ENCODE results near the gene CDH20. TPM values are rescaled to one million over a fixed set of nuclear protein-coding genes. Genes with fewer than 3 reads are reported as not detected.

CDH20 gene
- total and polyA plus RNA-seq, 2 of the 13 experiments (the other 11 are each of a cell fraction or from before 2014, with no cell fraction given): not detected

DNA sequence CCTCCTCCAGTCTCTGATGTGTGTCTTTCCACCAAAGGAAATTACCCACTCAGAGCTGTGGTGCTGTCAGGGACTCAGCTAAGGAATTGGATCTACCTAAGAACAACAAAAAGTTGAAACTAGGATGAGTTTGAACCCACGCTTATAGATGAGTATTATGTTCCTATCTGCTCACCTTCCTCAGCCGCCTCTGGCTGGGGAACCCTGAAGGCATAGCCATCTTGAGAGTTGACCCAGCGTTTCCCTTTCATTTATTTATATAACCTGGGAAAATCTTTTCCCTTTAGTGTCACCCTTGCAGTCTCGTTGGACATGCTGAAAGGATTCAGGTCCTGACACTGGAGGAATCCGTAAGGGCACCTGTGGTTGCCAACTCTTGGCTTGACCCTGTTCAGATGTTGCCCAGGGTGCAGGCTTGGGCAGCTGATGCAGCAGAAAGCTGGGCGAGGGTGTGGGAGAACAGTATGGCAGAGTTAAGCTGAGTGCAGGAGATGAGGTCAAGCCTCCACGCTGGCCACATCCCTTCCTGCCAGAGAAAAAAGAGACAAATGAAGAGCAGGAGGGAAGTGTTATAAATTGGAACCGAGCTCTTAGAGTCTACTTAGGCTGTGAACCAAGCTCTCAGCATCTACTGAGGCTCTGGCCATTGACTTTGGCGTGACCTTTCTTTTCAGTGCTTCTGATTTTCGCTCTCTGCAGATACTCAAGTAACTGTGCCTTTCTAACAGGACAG lies 1.9 kb downstream of the CDH20 start:
- no peaks in the 10 kb centered on the region for H3K9me3 ChIP-seq (ENCODE audit: low read length)
- no TSS peak for BruUV-seq (replicated peaks)
- 9% methylated on average over 10 of the region's 10 CpGs for WGBS (ENCODE audit: low lambda C conversion rate)
- H3K27ac ChIP-seq (ENCODE audit: extremely low read length, insufficient read depth, low read length): no peak overlapping the region
- H3K9ac ChIP-seq (ENCODE audit: insufficient read depth, low read depth, low read length): no peak overlapping the region
- H3K4me3 ChIP-seq (replicated peaks in 1 of 3; ENCODE audit: insufficient read depth in 1 of 3, low read depth in 2 of 3, low read length in 3 of 3): no peak overlapping the region
- ChIA-PET POLR2A (no interaction called here), CTCF (ENCODE audit: low intra/inter-chr PET ratio, low total read pairs) (no interaction called here)
- no peak overlapping the region for H3K4me2 ChIP-seq (ENCODE audit: low read depth, low read length)
- TF ChIP-seq, protein P1, sequence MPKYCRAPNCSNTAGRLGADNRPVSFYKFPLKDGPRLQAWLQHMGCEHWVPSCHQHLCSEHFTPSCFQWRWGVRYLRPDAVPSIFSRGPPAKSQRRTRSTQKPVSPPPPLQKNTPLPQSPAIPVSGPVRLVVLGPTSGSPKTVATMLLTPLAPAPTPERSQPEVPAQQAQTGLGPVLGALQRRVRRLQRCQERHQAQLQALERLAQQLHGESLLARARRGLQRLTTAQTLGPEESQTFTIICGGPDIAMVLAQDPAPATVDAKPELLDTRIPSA (CRISPR knock-in tag; IDR thresholded peaks at IDR 0.05; ENCODE audit: borderline replicate concordance): no peak
- TF ChIP-seq RBFOX2 (IDR thresholded peaks at IDR 0.05; ENCODE audit: low read depth, low read length) (no peak), ZBTB1 (CRISPR knock-in tag; IDR thresholded peaks at IDR 0.05; ENCODE audit: borderline replicate concordance) (no peak), ZNF451 (CRISPR knock-in tag; IDR thresholded peaks at IDR 0.05) (no peak), ZNF781 (CRISPR knock-in tag; IDR thresholded peaks at IDR 0.05; ENCODE audit: borderline replicate concordance, not compliant biosample characterization) (no peak), ETV5 (CRISPR knock-in tag; IDR thresholded peaks at IDR 0.05; ENCODE audit: borderline replicate concordance) (no peak), ZKSCAN8 (CRISPR knock-in tag; IDR thresholded peaks at IDR 0.05; ENCODE audit: borderline replicate concordance) (no peak), PAF1 (CRISPR knock-in tag; IDR thresholded peaks at IDR 0.05) (no peak), NCOR1 (IDR thresholded peaks at IDR 0.05; ENCODE audit: borderline replicate concordance, low read length) (no peak)
- TF ChIP-seq, protein P2, sequence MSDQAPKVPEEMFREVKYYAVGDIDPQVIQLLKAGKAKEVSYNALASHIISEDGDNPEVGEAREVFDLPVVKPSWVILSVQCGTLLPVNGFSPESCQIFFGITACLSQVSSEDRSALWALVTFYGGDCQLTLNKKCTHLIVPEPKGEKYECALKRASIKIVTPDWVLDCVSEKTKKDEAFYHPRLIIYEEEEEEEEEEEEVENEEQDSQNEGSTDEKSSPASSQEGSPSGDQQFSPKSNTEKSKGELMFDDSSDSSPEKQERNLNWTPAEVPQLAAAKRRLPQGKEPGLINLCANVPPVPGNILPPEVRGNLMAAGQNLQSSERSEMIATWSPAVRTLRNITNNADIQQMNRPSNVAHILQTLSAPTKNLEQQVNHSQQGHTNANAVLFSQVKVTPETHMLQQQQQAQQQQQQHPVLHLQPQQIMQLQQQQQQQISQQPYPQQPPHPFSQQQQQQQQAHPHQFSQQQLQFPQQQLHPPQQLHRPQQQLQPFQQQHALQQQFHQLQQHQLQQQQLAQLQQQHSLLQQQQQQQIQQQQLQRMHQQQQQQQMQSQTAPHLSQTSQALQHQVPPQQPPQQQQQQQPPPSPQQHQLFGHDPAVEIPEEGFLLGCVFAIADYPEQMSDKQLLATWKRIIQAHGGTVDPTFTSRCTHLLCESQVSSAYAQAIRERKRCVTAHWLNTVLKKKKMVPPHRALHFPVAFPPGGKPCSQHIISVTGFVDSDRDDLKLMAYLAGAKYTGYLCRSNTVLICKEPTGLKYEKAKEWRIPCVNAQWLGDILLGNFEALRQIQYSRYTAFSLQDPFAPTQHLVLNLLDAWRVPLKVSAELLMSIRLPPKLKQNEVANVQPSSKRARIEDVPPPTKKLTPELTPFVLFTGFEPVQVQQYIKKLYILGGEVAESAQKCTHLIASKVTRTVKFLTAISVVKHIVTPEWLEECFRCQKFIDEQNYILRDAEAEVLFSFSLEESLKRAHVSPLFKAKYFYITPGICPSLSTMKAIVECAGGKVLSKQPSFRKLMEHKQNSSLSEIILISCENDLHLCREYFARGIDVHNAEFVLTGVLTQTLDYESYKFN (CRISPR knock-in tag; conservative IDR thresholded peaks at IDR 0.05): no peak
- TF ChIP-seq, protein P3, sequence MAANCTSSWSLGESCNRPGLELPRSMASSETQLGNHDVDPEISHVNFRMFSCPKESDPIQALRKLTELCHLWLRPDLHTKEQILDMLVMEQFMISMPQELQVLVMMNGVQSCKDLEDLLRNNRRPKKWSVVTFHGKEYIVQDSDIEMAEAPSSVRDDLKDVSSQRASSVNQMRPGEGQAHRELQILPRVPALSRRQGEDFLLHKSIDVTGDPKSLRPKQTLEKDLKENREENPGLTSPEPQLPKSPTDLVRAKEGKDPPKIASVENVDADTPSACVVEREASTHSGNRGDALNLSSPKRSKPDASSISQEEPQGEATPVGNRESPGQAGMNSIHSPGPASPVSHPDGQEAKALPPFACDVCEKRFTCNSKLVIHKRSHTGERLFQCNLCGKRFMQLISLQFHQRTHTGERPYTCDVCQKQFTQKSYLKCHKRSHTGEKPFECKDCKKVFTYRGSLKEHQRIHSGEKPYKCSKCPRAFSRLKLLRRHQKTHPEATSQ (CRISPR knock-in tag; IDR thresholded peaks at IDR 0.05; ENCODE audit: borderline replicate concordance): no peak
- TF ChIP-seq, protein P4, sequence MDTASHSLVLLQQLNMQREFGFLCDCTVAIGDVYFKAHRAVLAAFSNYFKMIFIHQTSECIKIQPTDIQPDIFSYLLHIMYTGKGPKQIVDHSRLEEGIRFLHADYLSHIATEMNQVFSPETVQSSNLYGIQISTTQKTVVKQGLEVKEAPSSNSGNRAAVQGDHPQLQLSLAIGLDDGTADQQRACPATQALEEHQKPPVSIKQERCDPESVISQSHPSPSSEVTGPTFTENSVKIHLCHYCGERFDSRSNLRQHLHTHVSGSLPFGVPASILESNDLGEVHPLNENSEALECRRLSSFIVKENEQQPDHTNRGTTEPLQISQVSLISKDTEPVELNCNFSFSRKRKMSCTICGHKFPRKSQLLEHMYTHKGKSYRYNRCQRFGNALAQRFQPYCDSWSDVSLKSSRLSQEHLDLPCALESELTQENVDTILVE (CRISPR knock-in tag; IDR thresholded peaks at IDR 0.05): no peak
- ATAC-seq (no peak), DNase-seq (ENCODE audit: low spot score) (no peak), FAIRE-seq (no peak)
- in situ Hi-C loops (cut with HindIII; ENCODE audit: extremely low pct_ligation_motif_present, low pct_unique_long_range_greater_than_20kb) (no loop called here), intact Hi-C loops (cut with micrococcal nuclease; ENCODE audit: unreplicated experiment) (no loop called here)
- H3K79me2 ChIP-seq (ENCODE audit: insufficient read depth, low read length): no peaks in the 10 kb centered on the region
- H3K4me1 ChIP-seq (ENCODE audit: insufficient read depth, low read length): no peaks in the 10 kb centered on the region
- no peak overlapping the region for H2AFZ ChIP-seq (ENCODE audit: low read length)
- no peaks in the 10 kb centered on the region for H3K36me3 ChIP-seq (replicated peaks in 1 of 2; ENCODE audit: control insufficient read depth in 1 of 2, insufficient read depth in 2 of 2, low read length in 2 of 2)
- no peaks in the 10 kb centered on the region for H4K20me1 ChIP-seq (ENCODE audit: insufficient read depth, low read length)
- peaks cover 0 to 2% of the 10 kb centered on the region in 2 experiments; a peak in 1 of 5 replicates for H3K27me3 ChIP-seq (ENCODE audit: control insufficient read depth in 1 of 2, insufficient read depth in 2 of 2, low read length in 2 of 2)
